ENCODE results near the gene MICAL2. TPM values are rescaled to one million over a fixed set of nuclear protein-coding genes. Genes with fewer than 3 reads are reported as not detected.

The MICAL2 gene
- total RNA-seq, 1 donor from 2014 or later: 20.8 TPM

DNA sequence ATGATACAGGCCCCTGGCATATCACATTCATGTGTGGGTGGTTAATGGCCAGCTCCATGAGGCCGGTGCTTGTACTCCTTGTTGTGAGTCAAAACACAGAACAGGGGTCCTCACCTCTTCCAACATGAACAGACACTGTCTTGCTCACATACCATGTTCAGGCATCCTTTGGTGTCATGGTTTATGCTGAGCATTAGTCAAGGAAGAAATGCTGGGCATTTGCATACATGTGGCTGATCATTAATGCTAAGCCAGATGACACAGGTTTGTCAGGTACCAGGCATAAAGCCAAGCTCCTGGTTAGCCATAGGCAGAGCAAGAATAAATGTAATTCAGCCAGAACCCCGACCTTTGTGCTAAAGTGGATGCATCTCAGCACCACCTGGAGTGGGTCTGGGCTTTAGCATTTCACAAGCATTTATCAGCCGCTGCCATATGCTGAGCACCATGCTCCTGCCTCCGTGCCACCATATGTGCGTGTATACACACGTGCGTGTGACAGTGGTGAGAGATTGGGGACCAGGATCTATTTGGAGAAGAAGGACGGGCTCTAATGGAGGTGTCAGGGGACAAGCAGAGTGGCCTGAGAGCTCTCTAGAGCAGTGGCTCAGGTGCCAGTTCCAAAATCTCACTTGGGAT, 55.0 kb downstream of the MICAL2 start:
- Mint-ChIP-seq H3K9me3 (ENCODE audit: unreplicated experiment) (no peaks in the 10 kb centered on the region), H3K27me3 (ENCODE audit: unreplicated experiment) (no peaks in the 10 kb centered on the region), H3K27ac (ENCODE audit: unreplicated experiment) (peak overlapping the region; percentile 94), H3K4me3 (ENCODE audit: unreplicated experiment) (no peak overlapping the region), H3K4me1 (ENCODE audit: unreplicated experiment) (peaks cover 67% of the 10 kb centered on the region), H3K36me3 (ENCODE audit: unreplicated experiment) (no peaks in the 10 kb centered on the region)
- TF ChIP-seq, protein P1, sequence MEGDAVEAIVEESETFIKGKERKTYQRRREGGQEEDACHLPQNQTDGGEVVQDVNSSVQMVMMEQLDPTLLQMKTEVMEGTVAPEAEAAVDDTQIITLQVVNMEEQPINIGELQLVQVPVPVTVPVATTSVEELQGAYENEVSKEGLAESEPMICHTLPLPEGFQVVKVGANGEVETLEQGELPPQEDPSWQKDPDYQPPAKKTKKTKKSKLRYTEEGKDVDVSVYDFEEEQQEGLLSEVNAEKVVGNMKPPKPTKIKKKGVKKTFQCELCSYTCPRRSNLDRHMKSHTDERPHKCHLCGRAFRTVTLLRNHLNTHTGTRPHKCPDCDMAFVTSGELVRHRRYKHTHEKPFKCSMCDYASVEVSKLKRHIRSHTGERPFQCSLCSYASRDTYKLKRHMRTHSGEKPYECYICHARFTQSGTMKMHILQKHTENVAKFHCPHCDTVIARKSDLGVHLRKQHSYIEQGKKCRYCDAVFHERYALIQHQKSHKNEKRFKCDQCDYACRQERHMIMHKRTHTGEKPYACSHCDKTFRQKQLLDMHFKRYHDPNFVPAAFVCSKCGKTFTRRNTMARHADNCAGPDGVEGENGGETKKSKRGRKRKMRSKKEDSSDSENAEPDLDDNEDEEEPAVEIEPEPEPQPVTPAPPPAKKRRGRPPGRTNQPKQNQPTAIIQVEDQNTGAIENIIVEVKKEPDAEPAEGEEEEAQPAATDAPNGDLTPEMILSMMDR (IDR thresholded peaks at IDR 0.05): no peak
- DNase-seq (ENCODE audit: extremely low spot score, unreplicated experiment): no peak

DNA sequence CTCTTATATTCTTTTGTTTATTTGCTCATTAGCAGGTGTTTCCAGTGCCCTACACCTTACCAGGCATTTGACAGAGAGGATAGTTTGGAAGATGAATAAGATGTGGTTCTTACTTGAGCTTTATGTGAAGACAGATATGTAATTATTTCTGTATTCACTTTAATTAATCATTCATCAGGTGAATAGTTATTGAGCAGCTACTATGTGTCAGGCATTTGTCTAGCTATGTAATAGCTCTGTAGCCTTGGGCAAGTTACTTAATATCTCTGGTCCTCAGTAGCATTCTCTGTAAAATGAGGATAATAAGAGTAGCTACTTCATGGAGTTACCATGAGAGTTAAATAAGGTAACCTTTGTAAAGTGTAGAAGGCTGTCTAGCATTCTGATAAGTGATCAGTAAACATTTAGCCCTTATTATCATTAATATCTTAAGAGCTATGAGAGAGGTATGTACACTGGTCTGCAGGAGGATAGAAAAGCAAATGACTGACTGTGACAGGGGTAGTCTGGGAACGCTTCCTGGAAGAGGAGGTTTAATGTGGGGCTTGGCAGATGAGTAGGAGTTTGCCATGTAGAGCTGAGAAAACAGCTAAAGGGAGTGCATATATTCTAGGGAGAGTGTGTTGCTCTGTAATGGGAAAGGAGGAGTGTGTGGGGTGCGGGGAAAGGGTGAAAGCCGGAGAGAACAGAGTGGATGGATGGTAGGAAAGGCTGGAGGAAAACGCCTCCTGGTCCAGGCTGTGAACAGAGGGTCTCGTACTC, 56.1 kb downstream of the MICAL2 start:
- Mint-ChIP-seq H3K4me1 (ENCODE audit: unreplicated experiment) (peaks cover 66% of the 10 kb centered on the region), H3K36me3 (ENCODE audit: unreplicated experiment) (no peaks in the 10 kb centered on the region), H3K27ac (ENCODE audit: unreplicated experiment) (peak overlapping the region; percentile 68), H3K9me3 (ENCODE audit: unreplicated experiment) (no peaks in the 10 kb centered on the region), H3K4me3 (ENCODE audit: unreplicated experiment) (no peak overlapping the region), H3K27me3 (ENCODE audit: unreplicated experiment) (no peaks in the 10 kb centered on the region)
- TF ChIP-seq, protein P1 (IDR thresholded peaks at IDR 0.05): no peak
- DNase-seq (ENCODE audit: extremely low spot score, unreplicated experiment): no peak

DNA sequence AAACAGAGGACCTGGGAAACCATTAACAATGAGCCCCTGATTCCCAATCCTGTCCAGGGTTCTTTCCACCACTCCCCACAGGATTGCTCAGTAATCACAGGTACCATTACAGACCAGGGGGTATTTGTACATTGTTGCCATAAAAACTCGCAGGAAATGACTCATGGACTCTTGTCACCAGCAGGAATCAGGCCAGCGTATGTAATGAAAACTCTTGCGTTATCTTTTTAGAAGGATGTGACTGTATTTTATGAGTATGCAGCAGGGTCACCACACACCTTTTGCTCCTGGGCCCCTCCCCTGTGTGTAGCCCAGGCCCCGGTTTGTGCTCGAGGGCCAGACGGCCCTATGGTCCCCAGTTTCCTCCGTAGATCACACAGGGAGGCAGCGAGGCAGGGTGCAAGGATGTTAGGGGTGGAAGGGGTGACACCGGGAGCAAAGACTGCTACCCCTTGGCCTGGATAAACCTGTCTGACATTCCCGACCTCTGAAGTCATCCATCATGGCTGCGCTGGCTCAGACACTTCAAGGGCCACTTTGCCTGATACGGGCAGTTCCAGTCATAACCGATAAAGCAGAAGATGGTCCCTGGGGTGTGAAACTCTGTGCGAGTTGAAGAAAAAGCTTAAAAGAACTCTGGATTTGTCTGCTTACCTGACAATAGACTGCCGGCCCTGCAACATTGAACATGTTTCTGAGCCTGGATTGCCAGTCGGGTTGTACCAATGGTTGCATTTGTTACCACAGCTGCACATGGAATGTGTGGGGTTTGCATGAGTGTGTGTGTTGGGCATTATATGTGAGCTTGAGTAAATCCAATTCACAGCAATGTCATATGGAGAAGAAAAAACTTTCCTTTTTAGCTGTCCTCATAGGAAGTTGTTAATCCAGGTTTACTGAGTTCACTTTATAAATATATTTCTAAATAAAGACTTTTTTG, 56.9 kb downstream of the MICAL2 start:
- Mint-ChIP-seq H3K4me1 (ENCODE audit: unreplicated experiment) (peaks cover 62% of the 10 kb centered on the region), H3K9me3 (ENCODE audit: unreplicated experiment) (no peaks in the 10 kb centered on the region), H3K27ac (ENCODE audit: unreplicated experiment) (peak overlapping the region; percentile 68), H3K27me3 (ENCODE audit: unreplicated experiment) (no peaks in the 10 kb centered on the region), H3K36me3 (ENCODE audit: unreplicated experiment) (no peaks in the 10 kb centered on the region), H3K4me3 (ENCODE audit: unreplicated experiment) (no peak overlapping the region)
- DNase-seq (ENCODE audit: extremely low spot score, unreplicated experiment): no peak
- TF ChIP-seq, protein P1 (IDR thresholded peaks at IDR 0.05): no peak

DNA sequence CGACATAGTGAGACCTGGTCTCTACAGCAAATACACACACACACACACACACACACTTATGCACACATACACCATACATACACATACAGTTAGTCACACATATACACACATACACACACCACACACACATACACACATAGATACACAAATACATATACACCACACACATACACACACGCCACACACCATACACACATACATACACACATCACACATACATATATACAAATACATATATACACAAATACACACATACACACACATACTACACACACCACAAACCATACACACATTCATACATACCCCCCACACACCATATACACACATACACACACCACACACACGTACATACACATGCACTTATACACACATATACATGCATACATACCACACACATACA, 57.7 kb downstream of the MICAL2 start:
- no peak overlapping the region for H3K4me3 Mint-ChIP-seq (ENCODE audit: unreplicated experiment)
- peak overlapping the region; percentile 28 for H3K27ac Mint-ChIP-seq (ENCODE audit: unreplicated experiment)
- DNase-seq (ENCODE audit: extremely low spot score, unreplicated experiment): no peak
- H3K4me1 Mint-ChIP-seq (ENCODE audit: unreplicated experiment): peaks cover 54% of the 10 kb centered on the region
- no peaks in the 10 kb centered on the region for H3K9me3 Mint-ChIP-seq (ENCODE audit: unreplicated experiment)
- no peaks in the 10 kb centered on the region for H3K36me3 Mint-ChIP-seq (ENCODE audit: unreplicated experiment)
- H3K27me3 Mint-ChIP-seq (ENCODE audit: unreplicated experiment): no peaks in the 10 kb centered on the region
- TF ChIP-seq, protein P1 (IDR thresholded peaks at IDR 0.05): no peak

Measured in osteocyte (in vitro differentiated cells).